G401.6 (cell line): ENCODE results near the gene GTF3C4.

ENCODE experiments used
- FAIRE-seq: peaks from 2 replicates; lab custom pipeline; 2012; peaks lifted over from hg19 to GRCh38; lab: Jason Lieb, UNC

Gene GTF3C4

GRCh38 chr9:132647806-132648205, 22.5 kb upstream of the GTF3C4 start:
- no peak for FAIRE-seq

GRCh38 chr9:132648283-132648682, 22.0 kb upstream of the GTF3C4 start:
- FAIRE-seq, result no peak

GRCh38 chr9:132648685-132649084, 21.6 kb upstream of the GTF3C4 start:
- no peak for FAIRE-seq

- FAIRE-seq, result peak; percentile 48
Measured at GRCh38 chr9:132651259-132651658, 19.0 kb upstream of the GTF3C4 start.

GRCh38 chr9:132656299-132656698, 14.0 kb upstream of the GTF3C4 start:
- no peak for FAIRE-seq

- no peak for FAIRE-seq
Measured at GRCh38 chr9:132662152-132662945, 7.9 kb upstream of the GTF3C4 start.

GRCh38 chr9:132663117-132663516, 7.1 kb upstream of the GTF3C4 start:
- no peak for FAIRE-seq

- no peak for FAIRE-seq
Measured at GRCh38 chr9:132663851-132664250, 6.4 kb upstream of the GTF3C4 start.

- no peak for FAIRE-seq
Measured at GRCh38 chr9:132669319-132669697, 956 bp upstream of the GTF3C4 start.

GRCh38 chr9:132669698-132670456, 387 bp upstream of the GTF3C4 start, which contains the start of gene DDX31:
Gene DDX31 (minus strand): TSS chr9:132669983. CDS start chr9:132669934, 49 bp downstream.
- FAIRE-seq, result no peak

GRCh38 chr9:132671620-132672412, 1.6 kb downstream of the GTF3C4 start:
- no peak for FAIRE-seq

- FAIRE-seq, result no peak
Measured at GRCh38 chr9:132672413-132672690, 2.1 kb downstream of the GTF3C4 start.

- no peak for FAIRE-seq
Measured at GRCh38 chr9:132673355-132673754, 3.1 kb downstream of the GTF3C4 start.

- no peak for FAIRE-seq
Measured at GRCh38 chr9:132674485-132674884, 4.2 kb downstream of the GTF3C4 start.

- no peak for FAIRE-seq
Measured at GRCh38 chr9:132677976-132678375, 7.7 kb downstream of the GTF3C4 start.

- no peak for FAIRE-seq
Measured at GRCh38 chr9:132679946-132680625, 9.8 kb downstream of the GTF3C4 start.

GRCh38 chr9:132681561-132681960, 11.3 kb downstream of the GTF3C4 start:
- no peak for FAIRE-seq

GRCh38 chr9:132683873-132684272, 13.6 kb downstream of the GTF3C4 start:
- FAIRE-seq, result no peak

- no peak for FAIRE-seq
Measured at GRCh38 chr9:132690696-132691095, 20.4 kb downstream of the GTF3C4 start.

- no peak for FAIRE-seq
Measured at GRCh38 chr9:132694144-132694543, 23.9 kb downstream of the GTF3C4 start.

- peak; percentile 82 for FAIRE-seq
Measured at GRCh38 chr9:132697230-132697629, 27.0 kb downstream of the GTF3C4 start.

GRCh38 chr9:132698989-132699388, 28.7 kb downstream of the GTF3C4 start:
- FAIRE-seq, result no peak
